Measurements from ENCODE around the gene CBLB.

The CBLB gene

DNA sequence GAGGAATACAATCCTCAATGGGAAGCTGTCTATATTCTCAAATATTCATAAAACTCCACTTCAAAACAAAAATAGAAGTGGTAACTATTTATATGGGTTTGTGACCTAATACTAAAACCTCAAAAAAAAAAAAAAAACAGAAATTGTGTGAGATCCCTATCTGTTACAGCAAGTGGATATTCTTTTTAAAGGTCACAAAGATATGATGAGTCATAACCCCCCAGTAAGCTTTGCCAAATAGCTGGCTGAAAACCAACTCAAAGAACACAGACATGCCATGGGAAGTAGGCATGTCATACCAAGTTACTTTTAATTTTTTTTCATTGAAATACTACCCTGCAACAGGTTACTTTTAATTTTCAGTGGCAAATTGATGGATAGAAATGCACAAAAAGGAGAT lies 62.5 kb downstream of the CBLB start:
- Histone ChIP-seq H3K9me3 (no peaks in the 10 kb centered on the region), H3K27ac (no peak overlapping the region), H3K36me3 (no peaks in the 10 kb centered on the region), H3K27me3 (no peaks in the 10 kb centered on the region), H3K4me1 (peaks cover 0 to 14% (median 7%) of the 10 kb centered on the region in 4 donors), H3K4me3 (no peak overlapping the region)
- intact Hi-C loops (cut with DNase I; ENCODE audit: low total_unique reads): no loop called here
- DNase-seq: no peak
- TF ChIP-seq, protein P1, sequence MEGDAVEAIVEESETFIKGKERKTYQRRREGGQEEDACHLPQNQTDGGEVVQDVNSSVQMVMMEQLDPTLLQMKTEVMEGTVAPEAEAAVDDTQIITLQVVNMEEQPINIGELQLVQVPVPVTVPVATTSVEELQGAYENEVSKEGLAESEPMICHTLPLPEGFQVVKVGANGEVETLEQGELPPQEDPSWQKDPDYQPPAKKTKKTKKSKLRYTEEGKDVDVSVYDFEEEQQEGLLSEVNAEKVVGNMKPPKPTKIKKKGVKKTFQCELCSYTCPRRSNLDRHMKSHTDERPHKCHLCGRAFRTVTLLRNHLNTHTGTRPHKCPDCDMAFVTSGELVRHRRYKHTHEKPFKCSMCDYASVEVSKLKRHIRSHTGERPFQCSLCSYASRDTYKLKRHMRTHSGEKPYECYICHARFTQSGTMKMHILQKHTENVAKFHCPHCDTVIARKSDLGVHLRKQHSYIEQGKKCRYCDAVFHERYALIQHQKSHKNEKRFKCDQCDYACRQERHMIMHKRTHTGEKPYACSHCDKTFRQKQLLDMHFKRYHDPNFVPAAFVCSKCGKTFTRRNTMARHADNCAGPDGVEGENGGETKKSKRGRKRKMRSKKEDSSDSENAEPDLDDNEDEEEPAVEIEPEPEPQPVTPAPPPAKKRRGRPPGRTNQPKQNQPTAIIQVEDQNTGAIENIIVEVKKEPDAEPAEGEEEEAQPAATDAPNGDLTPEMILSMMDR (IDR thresholded peaks at IDR 0.05): no peak

DNA sequence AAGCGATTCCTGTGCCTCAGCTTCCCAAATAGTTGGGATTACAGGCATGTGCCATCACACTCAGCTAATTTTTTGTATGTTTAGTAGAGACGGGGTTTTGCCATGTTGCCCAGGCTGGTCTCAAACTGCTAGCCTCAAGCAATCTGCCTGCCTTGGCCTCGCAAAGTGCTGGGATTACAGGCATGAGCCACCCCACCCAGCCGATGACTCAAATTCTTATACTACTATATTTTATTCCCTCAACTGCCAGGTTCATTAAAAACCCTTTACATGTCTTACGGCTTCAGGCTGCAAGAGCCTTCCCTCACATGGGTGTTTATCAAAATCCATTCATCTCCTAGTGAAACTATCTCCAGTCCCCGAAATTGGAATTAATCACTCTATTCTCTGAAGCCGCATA lies 63.4 kb downstream of the CBLB start:
- peaks cover 0 to 14% (median 7%) of the 10 kb centered on the region in 4 donors for H3K4me1 ChIP-seq
- TF ChIP-seq, protein P1 (IDR thresholded peaks at IDR 0.05): no peak
- no peaks in the 10 kb centered on the region for H3K36me3 ChIP-seq
- H3K4me3 ChIP-seq: no peak overlapping the region
- no peak overlapping the region for H3K27ac ChIP-seq
- intact Hi-C loops (cut with DNase I; ENCODE audit: low total_unique reads): no loop called here
- no peaks in the 10 kb centered on the region for H3K9me3 ChIP-seq
- DNase-seq: no peak
- no peaks in the 10 kb centered on the region for H3K27me3 ChIP-seq

- TF ChIP-seq, protein P1 (IDR thresholded peaks at IDR 0.05): no peak
- DNase-seq: no peak
- intact Hi-C loops (cut with DNase I; ENCODE audit: low total_unique reads): no loop called here
- H3K4me3 ChIP-seq: no peak overlapping the region
- H3K36me3 ChIP-seq: no peaks in the 10 kb centered on the region
- H3K4me1 ChIP-seq: peaks cover 0 to 23% (median 2%) of the 10 kb centered on the region in 4 donors
- no peak overlapping the region for H3K27ac ChIP-seq
- no peaks in the 10 kb centered on the region for H3K9me3 ChIP-seq
- H3K27me3 ChIP-seq: no peaks in the 10 kb centered on the region
Measured at GRCh38 chr3:105802118-105802706, 66.6 kb downstream of the CBLB start.

- no peaks in the 10 kb centered on the region for H3K9me3 ChIP-seq
- no peak for DNase-seq
- no peak overlapping the region for H3K4me3 ChIP-seq
- no peaks in the 10 kb centered on the region for H3K27me3 ChIP-seq
- intact Hi-C loops (cut with DNase I; ENCODE audit: low total_unique reads): no loop called here
- H3K4me1 ChIP-seq: peaks cover 0 to 18% (median under 1%) of the 10 kb centered on the region in 4 donors
- no peaks in the 10 kb centered on the region for H3K36me3 ChIP-seq
- TF ChIP-seq, protein P1 (IDR thresholded peaks at IDR 0.05): no peak
- H3K27ac ChIP-seq: no peak overlapping the region
Measured at GRCh38 chr3:105801397-105801796, 67.4 kb downstream of the CBLB start.

DNA sequence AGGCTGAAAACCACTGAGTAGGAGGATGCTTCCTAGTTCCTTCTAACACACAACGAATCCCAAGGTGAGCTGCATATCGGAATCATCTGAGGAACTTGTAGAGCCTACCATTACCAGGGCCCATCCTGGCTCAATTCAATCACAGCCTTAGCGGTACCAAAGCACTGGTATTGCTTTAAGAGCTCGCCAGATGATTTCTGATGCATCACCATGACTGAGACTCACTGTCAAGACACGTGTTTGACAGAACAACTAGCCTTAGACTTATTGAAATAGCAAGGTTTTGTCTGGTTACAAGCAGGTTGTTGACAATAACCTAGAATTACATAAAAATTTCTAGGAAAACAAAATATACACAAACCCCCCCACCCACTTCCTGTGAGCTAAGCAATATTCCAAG lies 68.5 kb downstream of the CBLB start:
- Histone ChIP-seq H3K4me3 (no peak overlapping the region), H3K36me3 (no peaks in the 10 kb centered on the region), H3K27ac (no peak overlapping the region), H3K27me3 (no peaks in the 10 kb centered on the region), H3K4me1 (peaks cover 0 to 17% (median 0%) of the 10 kb centered on the region in 4 donors), H3K9me3 (no peaks in the 10 kb centered on the region)
- TF ChIP-seq, protein P1 (IDR thresholded peaks at IDR 0.05): no peak
- intact Hi-C loops (cut with DNase I; ENCODE audit: low total_unique reads): no loop called here
- DNase-seq: no peak

DNA sequence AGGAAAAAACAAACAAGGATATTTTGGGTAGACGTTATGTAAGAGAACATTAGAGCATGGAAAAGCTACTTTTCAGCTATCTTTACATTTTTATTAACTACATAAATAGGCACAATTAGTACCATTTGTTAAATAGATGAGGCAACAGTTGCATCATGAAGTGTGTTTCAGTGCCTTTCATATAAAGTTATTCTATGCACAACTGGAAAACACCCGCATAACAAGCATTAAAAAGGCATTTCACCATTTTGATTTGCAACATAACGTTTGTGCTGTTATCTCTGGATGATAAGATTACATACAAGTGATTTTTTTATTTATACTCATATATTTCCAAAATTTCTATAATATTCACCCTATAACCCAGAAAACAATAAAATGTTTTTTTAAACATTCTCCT lies 69.5 kb downstream of the CBLB start:
- H3K36me3 ChIP-seq: no peaks in the 10 kb centered on the region
- H3K9me3 ChIP-seq: no peaks in the 10 kb centered on the region
- no peak for DNase-seq
- TF ChIP-seq, protein P1 (IDR thresholded peaks at IDR 0.05): no peak
- no peaks in the 10 kb centered on the region for H3K27me3 ChIP-seq
- H3K4me1 ChIP-seq: peaks cover 0 to 22% (median 0%) of the 10 kb centered on the region in 4 donors
- intact Hi-C loops (cut with DNase I; ENCODE audit: low total_unique reads): no loop called here
- H3K4me3 ChIP-seq: no peak overlapping the region
- H3K27ac ChIP-seq: no peak overlapping the region

Data from tibial artery (tissue), 4 donors.